Left renal cortex interstitium (tissue), 4 donors: Measurements from ENCODE around the gene CTNNB1. TPM values are rescaled to one million over a fixed set of nuclear protein-coding genes. Genes with fewer than 3 reads are reported as not detected.

Source experiments
- DNase-seq, 4 donors: peaks; one replicate each; pipeline ENCODE4 v3.0.0-alpha.2; 2013; ENCODE audit warnings: low read depth in 4 of 4, low spot score in 2 of 4, missing footprints in 1 of 4
- polyA plus RNA-seq, 4 donors: library from polyadenylated mRNA; unstranded; fragments of 120-200 nt; gene quantifications; one replicate each; pipeline ENCODE4 v1.2.1, GENCODE V29; 2013; ENCODE audit not compliant: insufficient read length in 4 of 4

The CTNNB1 gene
- polyA plus RNA-seq, 4 donors = 455 to 515 (median 485) TPM

- no peak for DNase-seq
Measured at GRCh38 chr3:41190509-41191284, 8.6 kb upstream of the CTNNB1 start.

DNA sequence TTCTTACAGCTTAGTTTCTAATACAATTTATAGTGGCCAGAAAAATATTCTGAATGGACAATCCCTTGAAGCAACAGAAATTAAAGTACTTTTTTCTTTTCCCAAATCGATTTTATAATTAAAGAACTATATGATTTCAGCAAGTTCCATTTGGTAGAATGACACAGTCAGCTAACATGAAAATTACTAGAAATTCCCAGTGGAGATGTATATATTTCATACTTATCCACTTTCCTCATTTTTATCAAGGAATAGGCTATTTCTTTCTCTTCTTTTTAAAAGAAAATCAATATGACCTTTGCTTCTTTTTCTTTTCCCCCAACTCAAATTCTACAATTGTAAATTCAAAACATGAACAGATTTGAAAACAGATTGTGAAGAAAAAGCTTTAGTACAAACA, 6.4 kb upstream of the CTNNB1 start:
- DNase-seq = no peak

- DNase-seq = no peak
Measured at GRCh38 chr3:41193794-41194539, 5.3 kb upstream of the CTNNB1 start.

DNA sequence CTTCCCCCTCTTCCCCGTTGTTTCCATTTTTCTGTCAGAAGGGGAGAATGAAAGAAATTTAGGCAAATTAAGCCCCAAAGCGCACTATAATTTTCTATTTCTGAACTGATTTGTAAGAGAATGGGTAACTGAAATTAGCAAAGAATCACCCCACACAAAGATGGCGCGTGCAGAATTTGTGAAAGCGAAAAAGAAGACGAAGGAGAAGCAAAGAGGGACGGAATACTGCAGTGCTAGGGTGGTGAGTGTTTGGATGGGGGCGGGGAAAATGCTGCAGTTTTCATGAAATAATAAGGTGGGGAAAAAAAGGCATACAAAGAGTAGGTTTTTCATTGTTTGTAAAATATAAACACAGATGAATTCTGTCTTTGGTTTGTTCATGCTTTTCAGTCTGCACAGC, 4.6 kb upstream of the CTNNB1 start:
- no peak for DNase-seq

DNA sequence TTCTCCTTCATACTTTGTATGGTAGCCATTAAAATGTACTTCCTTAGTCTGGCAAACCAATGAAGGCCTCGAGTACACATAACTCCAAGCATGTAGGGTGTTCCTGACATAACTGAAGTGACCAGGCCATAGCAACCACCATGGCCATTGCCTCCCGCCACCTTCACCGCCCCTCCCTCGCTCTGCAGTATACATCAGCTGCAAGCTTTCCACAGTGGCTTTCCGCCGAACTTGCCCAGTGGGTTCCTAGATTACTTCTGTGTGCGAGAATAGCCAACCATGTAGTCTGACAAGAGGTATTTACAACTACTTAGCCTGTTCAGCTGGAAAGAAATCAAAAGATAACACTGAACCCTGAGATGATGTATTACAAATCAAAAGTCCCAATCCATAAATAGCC, 3.4 kb upstream of the CTNNB1 start:
- DNase-seq = no peak

DNA sequence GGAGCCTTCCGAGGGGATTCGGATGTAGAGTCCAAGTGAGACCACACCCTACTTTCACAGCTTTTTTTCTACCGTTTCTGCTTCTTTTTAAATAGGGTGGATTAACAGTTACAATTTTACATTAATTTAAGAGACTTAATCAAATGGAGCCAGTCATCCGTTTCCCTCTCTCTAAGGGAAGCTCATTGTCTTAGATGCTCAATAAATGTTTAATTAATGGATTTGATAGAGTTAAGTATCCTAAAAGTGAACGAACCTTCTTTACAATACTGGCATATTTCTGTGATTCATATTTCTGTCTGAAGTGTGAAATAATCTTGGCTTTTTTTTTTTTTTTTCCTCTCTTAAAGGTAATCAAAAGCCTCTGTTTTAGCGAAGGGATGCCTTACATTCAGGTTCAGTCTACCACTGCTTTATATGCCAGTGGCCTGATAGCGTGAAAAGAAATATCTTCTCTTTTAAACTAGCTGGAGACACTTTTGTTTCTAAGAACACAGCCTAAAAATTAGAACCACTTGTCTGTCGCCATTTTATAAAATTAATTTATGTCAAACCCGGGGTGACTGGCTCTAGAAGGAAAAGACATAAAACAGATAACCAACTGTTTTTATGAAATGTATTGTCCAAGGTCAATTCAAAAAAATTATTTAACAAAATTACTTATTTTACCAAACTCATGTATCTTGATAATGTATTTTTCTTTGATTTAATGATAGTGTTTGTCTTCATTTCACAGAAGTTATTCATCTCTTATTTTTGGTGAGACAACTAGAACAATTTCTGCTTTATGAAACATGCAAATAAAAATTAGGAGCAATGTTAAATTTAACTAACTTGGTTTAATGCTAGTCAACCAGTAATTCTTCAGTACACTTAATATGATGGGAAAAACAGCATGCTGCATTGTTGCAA, 2.5 kb upstream of the CTNNB1 start:
- DNase-seq = no peak

GRCh38 chr3:41198046-41198445, 1.3 kb upstream of the CTNNB1 start:
- no peak for DNase-seq

DNA sequence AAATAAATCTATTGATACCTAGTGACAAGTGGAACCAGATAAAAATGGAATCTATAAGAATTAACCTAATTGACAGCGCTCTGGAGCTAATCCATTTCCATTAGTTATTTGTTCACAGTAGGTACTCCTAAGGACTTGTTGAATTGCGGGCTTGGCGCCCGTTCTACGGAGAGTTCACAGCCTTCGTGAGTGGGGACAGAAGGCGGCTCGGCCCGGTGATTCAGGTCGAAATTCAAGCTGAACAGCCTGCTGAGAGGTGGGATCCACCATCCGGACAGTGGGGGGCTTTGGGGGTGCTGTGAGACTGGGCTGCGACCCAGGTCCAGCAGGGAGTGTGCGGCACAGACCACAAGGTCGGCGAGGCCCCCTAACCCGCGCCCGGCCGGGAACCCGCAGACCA, 779 bp upstream of the CTNNB1 start:
- DNase-seq = no peak

DNA sequence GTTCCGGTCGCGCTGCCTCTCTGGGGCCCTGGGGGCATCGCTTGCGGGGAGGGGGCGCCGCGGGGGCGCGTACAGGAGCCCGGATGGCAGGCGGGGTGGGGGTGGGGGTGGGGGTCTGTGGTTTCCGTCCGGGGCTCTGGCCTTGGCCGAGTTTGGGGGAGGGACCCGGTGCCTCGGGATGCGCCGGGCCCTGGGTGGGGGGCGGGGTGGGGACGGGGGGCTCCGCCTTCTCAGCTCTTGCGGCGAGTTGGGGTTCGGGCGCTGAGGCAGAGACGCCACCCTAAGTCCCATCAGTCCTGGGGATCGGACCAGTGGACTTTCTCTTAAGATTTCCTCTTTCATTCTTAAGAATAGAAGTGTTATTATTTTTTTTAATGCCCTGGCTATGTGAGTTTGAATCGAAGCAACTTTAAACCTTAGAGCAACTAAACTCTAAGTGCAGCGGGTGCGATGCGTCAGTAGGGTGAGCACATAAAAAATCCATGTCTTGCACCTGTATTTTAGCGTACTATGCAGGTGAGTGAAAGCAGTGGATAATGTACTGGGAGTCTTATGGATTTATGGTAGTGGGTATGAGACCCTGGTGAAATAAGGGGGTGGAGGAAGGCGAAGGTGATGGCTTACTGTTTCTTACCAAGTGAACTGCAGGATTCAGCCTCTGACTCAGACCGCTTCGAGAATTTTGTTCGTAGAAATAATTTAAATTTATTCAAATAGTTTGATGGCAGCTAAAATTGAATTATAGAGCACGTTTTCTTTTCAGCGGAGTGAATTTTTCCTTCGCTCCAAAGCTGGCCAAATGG, 762 bp downstream of the CTNNB1 start:
- DNase-seq = peak in 2 of 4 donors; percentile 56 to 63

GRCh38 chr3:41200669-41201021, 1.3 kb downstream of the CTNNB1 start:
- DNase-seq = peak in 1 of 4 donors; percentile 60

- DNase-seq = no peak
Measured at GRCh38 chr3:41202075-41202833, 2.9 kb downstream of the CTNNB1 start.

DNA sequence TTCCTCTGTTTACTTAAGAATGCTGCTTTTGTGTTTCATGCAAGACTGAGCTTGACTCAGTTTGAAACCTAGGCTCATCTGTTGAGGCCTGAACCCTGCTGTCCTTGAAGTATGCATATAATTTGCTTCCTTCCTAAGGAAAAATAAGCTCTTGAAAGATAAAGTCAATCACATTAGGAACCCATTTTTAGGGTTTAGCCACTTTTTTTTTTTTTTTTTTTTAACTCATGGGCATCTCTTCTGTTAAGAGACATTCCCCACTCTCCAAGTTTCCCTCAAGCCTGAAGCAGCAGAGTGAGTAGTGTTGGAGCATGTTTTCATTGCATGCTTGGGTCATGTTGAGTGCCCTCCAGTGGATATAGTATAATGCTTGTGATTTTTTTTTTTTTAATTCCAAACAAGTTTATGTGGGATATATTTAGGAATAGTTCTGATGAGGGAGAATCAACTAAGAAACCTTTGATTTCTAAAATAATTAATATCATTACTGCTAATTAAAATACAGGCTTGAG, 3.6 kb downstream of the CTNNB1 start:
- no peak for DNase-seq

DNA sequence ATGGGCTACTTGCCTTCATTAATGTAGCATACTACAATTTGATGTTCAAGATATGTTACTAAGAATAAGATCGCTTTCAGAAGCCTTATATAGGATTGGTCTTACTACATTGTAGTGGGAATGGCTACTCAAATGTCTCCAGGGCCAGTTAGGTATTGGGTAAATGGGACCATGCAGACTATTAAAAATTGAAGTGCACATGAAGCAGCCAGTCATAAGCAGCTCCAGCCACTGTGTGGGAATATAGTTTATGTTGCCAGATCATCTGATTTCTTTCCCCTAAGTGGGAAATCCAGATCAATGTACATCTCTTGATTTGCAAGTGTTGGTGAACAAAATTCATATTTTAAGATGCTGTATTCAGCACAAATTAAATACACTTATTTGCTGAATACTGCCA, 5.1 kb downstream of the CTNNB1 start:
- DNase-seq = no peak

- no peak for DNase-seq
Measured at GRCh38 chr3:41205591-41205990, 6.3 kb downstream of the CTNNB1 start.

DNA sequence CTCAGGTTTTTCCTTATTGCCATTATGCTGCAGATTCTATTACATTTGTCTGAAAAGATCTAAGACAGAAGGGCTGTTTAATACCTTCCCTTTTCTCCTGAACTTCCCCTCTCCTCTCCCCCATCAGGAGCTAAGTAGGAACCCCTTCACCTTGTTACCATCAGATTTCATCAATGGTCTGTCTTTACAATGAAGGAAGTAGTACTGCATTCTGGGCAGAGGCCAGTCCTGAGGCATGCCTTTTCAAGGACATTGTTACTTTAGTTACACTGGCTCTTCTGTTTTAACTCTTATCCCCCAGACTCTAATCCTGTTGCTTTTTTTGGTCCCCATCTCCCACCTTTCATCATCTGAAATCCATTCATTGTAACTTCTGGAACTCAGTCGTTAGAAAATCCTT, 8.1 kb downstream of the CTNNB1 start:
- DNase-seq = no peak

DNA sequence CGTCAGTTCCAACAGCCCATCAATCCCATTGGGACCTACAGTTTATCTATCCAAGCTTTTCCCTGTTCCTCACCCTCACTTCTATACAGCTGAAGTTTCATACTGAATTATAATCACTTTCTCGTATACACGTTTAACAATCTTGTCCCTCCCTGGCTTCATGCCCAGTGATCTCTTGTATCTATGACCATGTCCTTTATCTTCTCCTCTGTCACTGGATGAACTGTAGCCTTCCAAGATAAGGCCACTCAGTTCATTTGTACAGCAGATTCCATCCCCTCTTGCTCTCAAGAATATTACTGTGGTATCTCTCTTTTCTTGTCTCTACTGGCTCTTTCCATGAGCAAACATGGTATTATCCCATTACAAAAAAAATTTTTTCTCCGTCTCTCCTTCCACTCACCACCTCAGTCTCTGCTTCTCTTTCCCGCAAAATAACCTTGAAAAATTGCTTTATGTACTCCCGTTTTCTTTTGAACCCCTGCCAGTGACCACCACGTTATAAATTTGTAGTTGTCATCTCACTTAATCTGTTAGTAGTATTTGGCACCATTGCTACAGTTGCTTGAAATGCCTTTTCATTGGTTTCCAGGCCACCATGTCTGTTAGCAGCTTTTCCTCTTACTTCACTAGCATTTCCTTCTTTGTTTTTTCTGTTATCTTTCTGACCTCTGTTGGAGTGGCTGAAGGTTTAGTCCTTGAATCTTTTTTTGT, 9.4 kb downstream of the CTNNB1 start:
- DNase-seq = no peak

GRCh38 chr3:41209646-41210045, 10.3 kb downstream of the CTNNB1 start:
- no peak for DNase-seq

DNA sequence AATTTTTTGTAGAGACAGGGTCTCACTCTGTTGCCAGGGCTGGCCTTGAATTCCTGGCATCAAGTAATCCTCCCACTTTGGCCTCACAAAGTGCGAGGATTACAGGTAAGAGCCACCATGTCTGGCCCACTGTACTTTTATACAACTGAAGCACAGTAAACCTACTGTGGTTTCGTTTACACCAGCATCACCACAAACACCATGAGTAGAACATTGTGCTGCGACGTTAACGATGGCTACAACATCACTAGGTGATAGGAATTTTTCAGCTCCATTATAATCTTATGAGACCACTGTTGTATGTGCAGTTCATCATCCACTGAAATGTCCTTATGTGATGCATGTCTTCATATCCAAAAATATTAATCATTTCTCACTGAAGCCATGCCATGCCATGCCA, 11.7 kb downstream of the CTNNB1 start:
- DNase-seq = no peak

GRCh38 chr3:41212088-41212487, 12.8 kb downstream of the CTNNB1 start:
- no peak for DNase-seq
